Right cardiac atrium (tissue), 5 donors: ENCODE data around the gene GPR132. TPM values are rescaled to one million over a fixed set of nuclear protein-coding genes. Genes with fewer than 3 reads are reported as not detected.
"Not testable (repeated sequence)": the region's sequence is repeated elsewhere in the genome, so short reads cannot be mapped to it uniquely, and the experiment has no call there.

Experiments used
- ATAC-seq, 2 donors: fragments of 200-7000 bp; cut with Tn5 transposase; one replicate each; pipeline versions ENCODE4 v1.8.0 to v1.9.1; 2020; ENCODE audit warnings: moderate library complexity in 2 of 2, mild to moderate bottlenecking in 1 of 2
- DNase-seq, 3 donors: peaks; one replicate each; pipeline ENCODE4 v3.0.0-alpha.2; 2020
- H3K27ac ChIP-seq: one replicate; pipeline ENCODE4 v1.5.1; 2013; ENCODE audit warnings: mild to moderate bottlenecking, low read length, control low read depth, moderate library complexity
- H3K27me3 ChIP-seq: one replicate; pipeline ENCODE4 v1.6.1; 2013; ENCODE audit not compliant: control insufficient read depth, insufficient read depth
- H3K4me1 ChIP-seq: one replicate; pipeline ENCODE4 v1.6.1; 2013; ENCODE audit warnings: low read length; ENCODE audit not compliant: control insufficient read depth, insufficient read depth
- H3K4me3 ChIP-seq: one replicate; pipeline ENCODE4 v1.5.1; 2013; ENCODE audit warnings: low read length, control low read depth
- H3K9me3 ChIP-seq: one replicate; pipeline ENCODE4 v1.6.1; 2013; ENCODE audit warnings: low read length; ENCODE audit not compliant: control insufficient read depth
- WGBS: extraction: QIAGEN DNeasy Blood & Tissue Kit; methylation state at CpG from one replicate; pipeline ENCODE4 v1.1.7; 2013; 5-methylcytosine and 5-hydroxymethylcytosine counted together
- intact Hi-C, 4 donors: fragments of 100-400 bp; cut with DNase I; formaldehyde crosslinking; loops; one replicate each; pipeline versions ENCODE4 v1.11.0 to v1.14.0; 2022 to 2023
- long read RNA-seq, 4 donors: library from polyadenylated mRNA; unstranded; transcript quantifications; one replicate each; pipeline ENCODE4 v2.0.0, GENCODE V29; 2020 to 2021
- polyA plus RNA-seq: library from polyadenylated mRNA; stranded (reverse); fragments of 200-250 nt; gene quantifications from one replicate; pipeline ENCODE4 v1.2.3, GENCODE V29; 2013
- total RNA-seq, 4 donors: library from RNA; stranded (reverse); fragmentation: NEBNext Ultra II Directional; extraction: Animal tissue kit (Norgen Biotek cat#: 25700); gene quantifications; one replicate each; pipeline ENCODE4 v1.2.1, GENCODE V29; 2021
- donor health status: healthy with polysubstance abuse.
- donor health status: DM: no; HTN: yes; CAD: no.
- donor health status: DM: no; HTN: no; CAD: no.
- donor health status: DM: no; HTN: yes; CAD: no; lungs with severe emphysema.
- donor health status: DM: yes; HTN: yes; CAD: no.

The GPR132 gene, protein sequence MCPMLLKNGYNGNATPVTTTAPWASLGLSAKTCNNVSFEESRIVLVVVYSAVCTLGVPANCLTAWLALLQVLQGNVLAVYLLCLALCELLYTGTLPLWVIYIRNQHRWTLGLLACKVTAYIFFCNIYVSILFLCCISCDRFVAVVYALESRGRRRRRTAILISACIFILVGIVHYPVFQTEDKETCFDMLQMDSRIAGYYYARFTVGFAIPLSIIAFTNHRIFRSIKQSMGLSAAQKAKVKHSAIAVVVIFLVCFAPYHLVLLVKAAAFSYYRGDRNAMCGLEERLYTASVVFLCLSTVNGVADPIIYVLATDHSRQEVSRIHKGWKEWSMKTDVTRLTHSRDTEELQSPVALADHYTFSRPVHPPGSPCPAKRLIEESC
- total RNA-seq (under 1 TPM; 0.62 to 0.80 (median 0.73) TPM), polyA plus RNA-seq (0.32 TPM)
- long read RNA-seq, donor 1 = 0 reads
- long read RNA-seq, donor 2 = 0 reads
- long read RNA-seq, donor 3, partial matches to known transcripts = 1 of 2 reads
- long read RNA-seq, donor 3, other reads (novel, unspliced or antisense) = 1 of 2 reads
- long read RNA-seq, donor 4 = 0 reads

DNA sequence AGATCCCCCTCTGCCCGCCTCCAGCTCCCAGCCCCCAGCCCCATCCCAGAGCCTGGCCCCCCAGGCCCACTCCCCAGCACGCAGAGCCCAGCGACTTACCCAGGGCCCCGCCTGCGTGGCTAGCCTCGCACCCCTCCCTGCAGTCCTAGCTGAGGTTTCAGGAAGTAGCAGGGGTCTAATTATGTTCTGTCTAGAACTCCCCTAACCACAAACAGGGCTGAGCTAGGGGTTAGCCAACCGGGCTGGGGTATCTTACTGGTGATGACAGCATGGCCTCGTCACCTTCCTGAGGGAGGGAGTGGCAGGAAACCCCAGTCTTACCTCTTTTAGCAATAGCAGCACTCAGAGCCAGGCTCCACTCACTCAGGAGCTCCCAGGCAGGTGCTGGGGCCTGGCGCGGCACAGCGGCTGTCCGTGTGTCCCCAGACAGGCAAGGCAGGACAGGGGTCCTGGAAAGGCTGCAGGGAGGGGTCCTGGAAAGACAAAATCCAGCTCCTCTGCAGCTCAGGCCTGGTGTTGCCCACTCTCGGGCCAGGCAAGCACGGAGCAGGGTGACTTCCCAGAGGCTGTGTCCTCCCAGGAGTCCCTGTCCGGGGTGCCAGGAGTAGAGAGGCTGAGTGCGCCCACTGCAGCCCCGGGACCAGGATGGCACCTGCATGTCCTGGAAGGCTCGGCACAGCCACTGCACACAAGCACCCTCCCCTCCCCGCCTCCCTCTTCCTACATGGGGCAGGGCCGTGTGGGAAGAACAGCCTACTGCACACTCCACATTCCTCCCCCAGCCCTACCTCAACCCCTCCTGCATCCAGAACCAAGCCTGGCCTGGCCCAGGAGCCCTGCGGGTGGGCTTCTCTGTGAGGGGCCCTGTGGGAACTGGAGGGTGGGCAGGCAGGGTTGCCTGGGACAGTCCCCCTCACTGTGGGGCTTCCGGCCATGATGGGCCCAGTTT, at the start of gene GPR132:
TSS of gene GPR132 (minus strand) at position 151 of the 949 bp plus-strand sequence. CDS start 10,010 bp downstream, outside the sequence.
- Histone ChIP-seq H3K9me3 (no peaks in the 10 kb centered on the region), H3K27ac (no peak within 1 kb of the TSS), H3K4me1 (peaks cover 6% of the 10 kb centered on the region), H3K4me3 (no peak within 1 kb of the TSS), H3K27me3 (no peaks in the 10 kb centered on the region)
- intact Hi-C loops = no loop called here
- 60% methylated on average over 22 of the region's 22 CpGs for WGBS
- peak; percentile 15 to 71 (median 67) for DNase-seq
- peak; percentile 4 to 41 for ATAC-seq

DNA sequence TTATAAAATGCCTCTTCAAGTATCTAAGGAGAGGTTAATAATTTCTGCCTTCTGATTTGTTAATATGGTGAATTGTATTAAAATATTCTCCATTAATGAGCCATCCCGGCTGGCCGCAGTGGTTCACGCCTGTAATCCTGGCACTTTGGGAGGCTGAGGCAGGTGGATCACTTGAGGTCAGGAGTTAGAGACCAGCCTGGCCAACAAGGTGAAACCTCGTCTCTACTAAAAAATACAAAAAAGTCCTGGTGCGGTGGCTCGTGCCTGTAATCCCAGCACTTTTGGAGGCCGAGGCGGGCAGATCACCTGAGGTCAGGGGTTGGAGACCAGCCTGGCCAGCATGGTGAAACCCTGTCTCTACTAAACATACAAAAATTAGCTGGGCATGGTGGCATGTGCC, 44.0 kb upstream of the GPR132 start:
- WGBS = 92% methylated on average over 8 of the region's 8 CpGs
- H3K4me3 ChIP-seq = not testable (repeated sequence)

DNA sequence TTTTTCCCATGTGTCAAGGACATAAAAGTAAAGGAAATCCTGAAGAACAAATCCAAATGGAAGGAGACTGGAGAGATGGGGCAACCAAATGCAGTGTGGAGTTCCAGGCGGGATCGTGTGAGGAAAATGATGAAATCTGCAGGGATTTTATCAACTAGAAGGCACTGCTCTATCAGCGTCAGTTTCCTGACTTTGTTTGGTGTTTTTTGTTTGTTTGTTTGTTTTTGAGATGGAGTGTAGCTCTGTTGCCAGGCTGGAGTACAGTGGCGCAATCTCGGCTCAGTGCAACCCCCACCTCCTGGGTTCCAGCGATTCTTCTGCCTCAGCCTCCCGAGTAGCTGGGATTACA, 43.3 kb upstream of the GPR132 start:
- no peaks in the 10 kb centered on the region for H3K27me3 ChIP-seq
- no peak overlapping the region for H3K4me3 ChIP-seq
- DNase-seq (no peak), ATAC-seq (no peak)
- WGBS = 68% methylated on average over 7 of the region's 7 CpGs
- intact Hi-C loops = no loop called here
- H3K27ac ChIP-seq = no peak overlapping the region
- no peaks in the 10 kb centered on the region for H3K9me3 ChIP-seq
- H3K4me1 ChIP-seq = no peaks in the 10 kb centered on the region

More for the DNA sequence above, 44.0 kb upstream of the GPR132 start:
- H3K4me1 ChIP-seq, intact Hi-C loops, DNase-seq, H3K27me3 ChIP-seq, H3K27ac ChIP-seq, ATAC-seq, H3K9me3 ChIP-seq: not testable (repeated sequence)

DNA sequence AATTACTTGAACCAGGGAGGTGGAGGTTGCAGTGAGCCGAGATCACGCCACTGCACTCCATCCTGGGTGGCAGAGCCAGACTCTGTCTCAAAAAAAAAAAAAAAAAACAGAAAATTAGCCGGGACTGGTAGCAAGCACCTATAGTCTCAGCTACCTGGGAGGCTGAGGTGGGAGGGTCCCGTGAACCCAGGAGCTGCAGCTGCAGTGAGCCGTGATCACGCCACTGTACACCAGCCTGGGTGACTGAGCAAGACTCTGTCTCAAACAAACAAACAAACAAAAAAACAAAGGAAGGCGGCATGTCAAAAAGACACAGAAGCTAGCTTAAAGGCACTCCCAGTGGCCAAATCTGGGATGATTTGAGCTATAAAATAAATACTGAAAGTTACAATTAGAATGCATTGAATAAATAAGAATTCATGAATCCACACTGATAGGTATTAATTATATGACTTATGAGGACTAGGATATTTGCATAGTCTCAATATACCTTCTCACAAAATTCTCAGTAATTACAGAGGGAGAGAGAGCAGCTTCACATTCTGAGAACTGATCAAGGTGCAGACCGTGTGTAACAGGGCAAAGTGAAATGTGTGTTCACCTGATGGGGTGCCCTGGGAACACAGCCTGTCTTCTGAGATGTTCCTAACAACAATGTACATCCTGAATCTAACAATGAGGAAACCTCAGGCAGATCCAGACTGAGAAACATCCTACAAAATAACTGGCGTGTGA, 42.7 kb upstream of the GPR132 start:
- H3K27ac ChIP-seq = no peak overlapping the region
- intact Hi-C loops = no loop called here
- no peaks in the 10 kb centered on the region for H3K4me1 ChIP-seq
- H3K9me3 ChIP-seq = no peaks in the 10 kb centered on the region
- DNase-seq = no peak
- no peak for ATAC-seq
- 69% methylated on average over 9 of the region's 9 CpGs for WGBS
- H3K27me3 ChIP-seq = no peaks in the 10 kb centered on the region
- H3K4me3 ChIP-seq = no peak overlapping the region

DNA sequence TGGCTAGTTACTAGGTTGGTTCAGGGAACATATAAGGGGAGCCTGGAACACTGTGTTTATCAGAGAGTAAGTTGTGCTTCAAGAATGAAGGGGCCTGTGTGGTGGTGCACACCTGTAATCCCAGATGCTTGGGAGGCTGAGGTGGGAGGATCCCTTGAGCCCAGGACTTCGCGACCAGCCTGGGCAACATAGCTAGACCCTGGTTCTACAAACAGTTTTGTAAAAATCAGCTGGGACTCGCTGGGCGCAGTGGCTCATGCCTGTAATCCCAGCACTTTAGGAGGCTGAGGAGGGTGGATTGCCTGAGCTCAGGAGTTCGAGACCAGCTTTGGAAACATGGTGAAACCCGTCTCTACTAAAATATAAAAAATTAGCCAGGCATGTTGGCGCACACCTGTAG, 42.1 kb upstream of the GPR132 start:
- DNase-seq = no peak
- no peaks in the 10 kb centered on the region for H3K27me3 ChIP-seq
- no peak overlapping the region for H3K27ac ChIP-seq
- H3K9me3 ChIP-seq = no peaks in the 10 kb centered on the region
- WGBS = 94% methylated on average over 7 of the region's 7 CpGs
- intact Hi-C loops = no loop called here
- no peak for ATAC-seq
- no peaks in the 10 kb centered on the region for H3K4me1 ChIP-seq
- no peak overlapping the region for H3K4me3 ChIP-seq

DNA sequence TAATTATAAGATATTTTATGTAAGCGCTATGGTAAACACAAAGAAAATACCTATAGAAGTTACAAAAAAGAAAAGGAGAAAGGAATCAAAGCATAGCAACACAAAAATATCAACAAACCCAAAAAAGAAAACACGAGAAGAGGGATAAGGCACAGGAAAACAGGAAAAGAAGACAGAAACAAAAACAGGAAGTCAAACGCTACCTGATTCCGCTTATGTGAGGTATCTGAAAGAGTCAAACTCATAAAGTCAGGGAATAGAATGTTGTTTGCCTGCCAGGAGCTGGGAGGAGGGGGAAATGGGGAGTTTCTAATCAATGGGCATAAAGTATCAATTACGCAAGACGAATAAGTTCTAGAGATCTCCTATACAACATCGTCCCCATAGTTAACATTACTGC, 39.9 kb upstream of the GPR132 start:
- H3K27ac ChIP-seq = no peak overlapping the region
- ATAC-seq = no peak
- H3K4me1 ChIP-seq = no peaks in the 10 kb centered on the region
- intact Hi-C loops = no loop called here
- H3K4me3 ChIP-seq = no peak overlapping the region
- WGBS = 66% methylated on average over 7 of the region's 7 CpGs
- H3K27me3 ChIP-seq = no peaks in the 10 kb centered on the region
- no peak for DNase-seq
- H3K9me3 ChIP-seq = no peaks in the 10 kb centered on the region

DNA sequence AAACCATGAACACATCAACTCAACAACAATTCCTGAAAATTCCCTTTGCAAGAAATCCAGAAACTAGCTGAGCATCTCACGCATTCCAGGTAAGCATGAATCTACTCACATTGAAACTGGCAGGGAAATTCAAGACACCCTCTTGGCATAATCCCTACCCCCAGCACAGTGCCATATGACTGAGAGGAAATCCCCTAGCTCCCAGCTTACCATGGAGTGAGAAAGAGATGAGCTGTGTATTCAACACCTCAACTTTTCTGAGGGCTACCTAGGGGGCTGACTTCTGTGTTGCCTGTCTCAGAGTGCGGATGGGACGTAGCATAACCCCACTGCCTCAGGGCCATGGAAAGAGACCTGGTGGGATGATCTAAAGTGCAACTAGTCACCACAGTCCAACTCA, 37.7 kb upstream of the GPR132 start:
- no peaks in the 10 kb centered on the region for H3K4me1 ChIP-seq
- H3K27me3 ChIP-seq = no peaks in the 10 kb centered on the region
- intact Hi-C loops = no loop called here
- no peak overlapping the region for H3K27ac ChIP-seq
- DNase-seq = no peak
- no peak overlapping the region for H3K4me3 ChIP-seq
- 93% methylated on average over 3 of the region's 3 CpGs for WGBS
- no peak for ATAC-seq
- no peaks in the 10 kb centered on the region for H3K9me3 ChIP-seq

DNA sequence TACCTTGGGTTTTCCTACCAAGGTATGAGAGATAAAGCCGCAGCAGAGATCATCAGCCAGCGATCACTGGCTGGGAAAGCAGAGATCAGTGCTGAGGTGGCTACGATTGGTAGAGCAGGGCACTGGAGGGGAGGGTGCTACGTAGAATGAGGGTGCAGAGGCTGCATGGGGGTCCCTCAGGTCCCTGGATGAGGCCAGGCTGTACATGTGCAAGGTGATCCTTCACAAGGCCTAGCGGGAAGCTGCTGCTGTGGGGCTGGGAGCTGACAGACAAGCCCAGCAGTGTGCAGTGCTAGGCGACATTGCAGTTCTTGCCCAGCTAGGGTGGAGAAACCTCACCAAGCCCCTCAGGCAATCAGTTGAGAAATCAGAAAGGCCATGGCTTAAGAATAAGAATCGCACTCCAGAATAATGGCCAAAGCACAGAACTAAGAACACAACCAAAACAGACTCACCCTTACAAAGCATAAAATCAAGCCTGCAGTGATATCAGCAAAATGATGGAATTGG, 37.2 kb upstream of the GPR132 start:
- Histone ChIP-seq H3K4me1 (no peaks in the 10 kb centered on the region), H3K4me3 (no peak overlapping the region), H3K9me3 (no peaks in the 10 kb centered on the region), H3K27me3 (no peaks in the 10 kb centered on the region), H3K27ac (no peak overlapping the region)
- ATAC-seq (no peak), DNase-seq (no peak)
- intact Hi-C loops = no loop called here
- WGBS = 92% methylated on average over 7 of the region's 7 CpGs

DNA sequence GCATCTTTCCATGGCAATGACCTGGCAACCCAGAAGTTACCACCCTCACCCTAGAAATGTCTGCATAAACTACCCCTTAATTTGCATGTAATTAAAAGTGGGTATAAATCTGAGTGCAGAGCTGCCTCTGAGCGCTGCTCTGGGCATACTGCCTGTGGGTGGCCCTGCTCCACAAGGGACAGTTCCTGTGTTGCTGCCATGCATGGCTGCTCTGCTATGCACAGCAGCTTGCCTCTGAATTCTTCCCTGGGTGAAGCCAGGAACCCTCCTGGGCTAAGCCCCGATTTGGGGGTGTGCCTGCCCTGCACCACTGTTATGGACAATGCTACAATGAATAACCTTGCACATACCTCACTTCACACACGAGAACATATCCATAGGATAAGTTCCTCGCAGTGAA, 35.7 kb upstream of the GPR132 start:
- intact Hi-C loops = no loop called here
- WGBS = 87% methylated on average over 4 of the region's 4 CpGs
- DNase-seq (no peak), ATAC-seq (no peak)
- Histone ChIP-seq H3K4me3 (no peak overlapping the region), H3K9me3 (no peaks in the 10 kb centered on the region), H3K4me1 (no peaks in the 10 kb centered on the region), H3K27ac (no peak overlapping the region), H3K27me3 (no peaks in the 10 kb centered on the region)

DNA sequence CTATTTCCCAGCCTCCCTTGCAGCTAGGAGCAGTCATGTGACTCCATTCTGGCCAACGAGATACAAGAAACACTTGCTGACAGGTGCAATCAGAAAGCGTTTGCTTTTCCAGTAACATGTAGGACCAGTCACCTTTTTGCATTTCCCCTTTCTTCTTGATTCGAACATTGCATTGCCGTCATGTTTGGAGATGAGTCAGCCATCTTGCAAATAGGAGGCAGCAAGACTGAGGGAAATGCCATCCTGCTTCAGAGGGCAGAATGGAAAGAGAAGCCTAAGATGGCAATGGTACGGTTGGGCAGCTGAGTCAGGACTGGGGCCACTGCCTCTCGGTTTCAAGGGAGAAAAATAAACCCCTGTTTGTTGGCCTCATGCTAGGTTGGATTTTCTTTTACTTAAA, 34.5 kb upstream of the GPR132 start:
- no peaks in the 10 kb centered on the region for H3K27me3 ChIP-seq
- no peaks in the 10 kb centered on the region for H3K4me1 ChIP-seq
- 77% methylated on average over 6 of the region's 6 CpGs for WGBS
- no peak overlapping the region for H3K4me3 ChIP-seq
- H3K9me3 ChIP-seq = no peaks in the 10 kb centered on the region
- DNase-seq (no peak), ATAC-seq (no peak)
- H3K27ac ChIP-seq = no peak overlapping the region
- intact Hi-C loops = loop anchor here in 2 of 4 donors (10.0 kb wide), 2 partner anchors 105 to 185 kb away; no protein-coding TSS in a partner anchor
